ENCODE data around the gene RIN2. TPM values are rescaled to one million over a fixed set of nuclear protein-coding genes. Genes with fewer than 3 reads are reported as not detected.

RIN2 gene
- total and polyA plus RNA-seq, 2 experiments from 2014 or later: 0.08 to 1.4 TPM

DNA sequence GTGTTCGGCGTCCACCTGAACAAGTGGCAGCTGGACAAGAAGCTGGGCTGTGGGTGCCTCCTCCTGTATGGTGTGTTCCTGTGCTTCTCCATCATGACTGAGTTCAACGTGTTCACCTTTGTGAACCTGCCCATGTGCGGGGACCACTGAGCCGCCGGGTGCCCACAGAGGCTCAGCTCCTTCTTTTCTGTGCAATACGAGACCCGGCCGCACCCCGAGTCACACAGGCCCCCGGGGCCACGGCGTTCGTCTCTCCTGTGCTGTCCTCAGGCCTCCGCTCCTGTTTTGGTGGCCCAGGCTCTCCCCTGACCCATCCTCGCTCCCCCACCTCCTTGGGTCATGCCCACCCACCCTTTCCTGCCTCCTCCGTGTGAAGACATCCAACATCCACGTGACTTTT, 37.1 kb upstream of the RIN2 start:
- no peak for DNase-seq (ENCODE audit: low spot score)
- H3K27ac ChIP-seq (ENCODE audit: low read depth): no peak overlapping the region
- H2AFZ ChIP-seq: no peak overlapping the region
- Mint-ChIP-seq H3K36me3 (ENCODE audit: low read depth) (peaks cover 12% of the 10 kb centered on the region; the same call in 2 of the 3 replicates), H3K4me1 (no peaks in the 10 kb centered on the region), H3K27ac (no peak overlapping the region), H3K27me3 (ENCODE audit: insufficient read depth, low read depth, poor library complexity) (peaks cover 5% of the 10 kb centered on the region), H3K9me3 (peaks cover 18% of the 10 kb centered on the region), H3K4me3 (no peak overlapping the region)
- H3K4me1 ChIP-seq (ENCODE audit: insufficient read depth): no peaks in the 10 kb centered on the region
- H4K20me1 ChIP-seq (replicated peaks; ENCODE audit: insufficient read depth): no peaks in the 10 kb centered on the region
- H3K27me3 ChIP-seq (ENCODE audit: insufficient read depth): no peaks in the 10 kb centered on the region
- TF ChIP-seq, protein P1, sequence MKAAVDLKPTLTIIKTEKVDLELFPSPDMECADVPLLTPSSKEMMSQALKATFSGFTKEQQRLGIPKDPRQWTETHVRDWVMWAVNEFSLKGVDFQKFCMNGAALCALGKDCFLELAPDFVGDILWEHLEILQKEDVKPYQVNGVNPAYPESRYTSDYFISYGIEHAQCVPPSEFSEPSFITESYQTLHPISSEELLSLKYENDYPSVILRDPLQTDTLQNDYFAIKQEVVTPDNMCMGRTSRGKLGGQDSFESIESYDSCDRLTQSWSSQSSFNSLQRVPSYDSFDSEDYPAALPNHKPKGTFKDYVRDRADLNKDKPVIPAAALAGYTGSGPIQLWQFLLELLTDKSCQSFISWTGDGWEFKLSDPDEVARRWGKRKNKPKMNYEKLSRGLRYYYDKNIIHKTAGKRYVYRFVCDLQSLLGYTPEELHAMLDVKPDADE (IDR thresholded peaks at IDR 0.05): no peak
- TF ChIP-seq ZNF114 (CRISPR knock-in tag; IDR thresholded peaks at IDR 0.05): no peak
- no peak for TF ChIP-seq EZH2phosphoT487 (IDR thresholded peaks at IDR 0.05; ENCODE audit: unreplicated experiment)
- TF ChIP-seq CREB1 (CRISPR knock-in tag; IDR thresholded peaks at IDR 0.05; ENCODE audit: low read depth): no peak
- no peak for TF ChIP-seq POLR2AphosphoS5 (IDR thresholded peaks at IDR 0.05; ENCODE audit: low read depth)
- no peak for TF ChIP-seq JUNB (IDR thresholded peaks at IDR 0.05; ENCODE audit: unreplicated experiment)
- TF ChIP-seq, protein P2, sequence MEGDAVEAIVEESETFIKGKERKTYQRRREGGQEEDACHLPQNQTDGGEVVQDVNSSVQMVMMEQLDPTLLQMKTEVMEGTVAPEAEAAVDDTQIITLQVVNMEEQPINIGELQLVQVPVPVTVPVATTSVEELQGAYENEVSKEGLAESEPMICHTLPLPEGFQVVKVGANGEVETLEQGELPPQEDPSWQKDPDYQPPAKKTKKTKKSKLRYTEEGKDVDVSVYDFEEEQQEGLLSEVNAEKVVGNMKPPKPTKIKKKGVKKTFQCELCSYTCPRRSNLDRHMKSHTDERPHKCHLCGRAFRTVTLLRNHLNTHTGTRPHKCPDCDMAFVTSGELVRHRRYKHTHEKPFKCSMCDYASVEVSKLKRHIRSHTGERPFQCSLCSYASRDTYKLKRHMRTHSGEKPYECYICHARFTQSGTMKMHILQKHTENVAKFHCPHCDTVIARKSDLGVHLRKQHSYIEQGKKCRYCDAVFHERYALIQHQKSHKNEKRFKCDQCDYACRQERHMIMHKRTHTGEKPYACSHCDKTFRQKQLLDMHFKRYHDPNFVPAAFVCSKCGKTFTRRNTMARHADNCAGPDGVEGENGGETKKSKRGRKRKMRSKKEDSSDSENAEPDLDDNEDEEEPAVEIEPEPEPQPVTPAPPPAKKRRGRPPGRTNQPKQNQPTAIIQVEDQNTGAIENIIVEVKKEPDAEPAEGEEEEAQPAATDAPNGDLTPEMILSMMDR (conservative IDR thresholded peaks at IDR 0.05; ENCODE audit: low read depth in 2 of 2): no peak
- no peak for TF ChIP-seq ZNF331 (CRISPR knock-in tag; IDR thresholded peaks at IDR 0.05; ENCODE audit: low read depth)
- no peak for TF ChIP-seq NANOG (IDR thresholded peaks at IDR 0.05; ENCODE audit: borderline replicate concordance)
- H3F3A ChIP-seq (replicated peaks; ENCODE audit: low read depth): no peaks in the 10 kb centered on the region
- 0 out of 2 replicates have a peak, but pooled peaks cover 3% of the 10 kb centered on the region for H3K36me3 ChIP-seq (ENCODE audit: insufficient read depth)
- peaks cover 5% of the 10 kb centered on the region; the same call in 1 of the 2 replicates for H3K9me2 ChIP-seq (ENCODE audit: insufficient read depth)
- H3K4me3 ChIP-seq: no peak overlapping the region
- H3K4me2 ChIP-seq: no peak overlapping the region
- ATAC-seq: no peak
- no peaks in the 10 kb centered on the region for H3K79me2 ChIP-seq (replicated peaks; ENCODE audit: insufficient read depth)

DNA sequence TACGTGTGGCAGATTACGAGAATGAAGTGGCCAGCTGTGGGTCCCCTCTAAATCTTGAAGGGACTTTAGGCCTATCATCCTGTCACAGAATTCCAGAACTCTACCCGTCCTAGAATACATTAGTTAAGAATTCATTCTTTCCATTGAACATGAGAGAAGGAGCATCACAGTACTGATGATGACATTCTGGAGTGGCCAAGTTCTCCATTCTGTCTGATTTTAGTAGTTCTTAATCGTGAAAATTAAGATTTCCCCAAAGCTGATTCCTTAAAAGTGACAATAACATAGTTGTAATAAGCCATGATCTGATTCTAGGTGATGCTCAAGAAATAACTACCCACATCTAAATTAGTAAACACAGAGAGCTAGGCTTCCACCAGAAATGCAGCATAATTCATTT, 35.0 kb upstream of the RIN2 start:
- H3K4me2 ChIP-seq: no peak overlapping the region
- no peak overlapping the region for H3K27ac ChIP-seq (ENCODE audit: low read depth)
- no peaks in the 10 kb centered on the region for H3K4me1 ChIP-seq (ENCODE audit: insufficient read depth)
- no peaks in the 10 kb centered on the region for H3K36me3 Mint-ChIP-seq (ENCODE audit: low read depth)
- no peaks in the 10 kb centered on the region for H3K79me2 ChIP-seq (replicated peaks; ENCODE audit: insufficient read depth)
- ATAC-seq: no peak
- H3K4me3 Mint-ChIP-seq: no peak overlapping the region
- H3K27me3 ChIP-seq (ENCODE audit: insufficient read depth): no peaks in the 10 kb centered on the region
- H3K4me1 Mint-ChIP-seq: no peaks in the 10 kb centered on the region
- H3K36me3 ChIP-seq (ENCODE audit: insufficient read depth): 0 out of 2 replicates have a peak, but pooled peaks cover 3% of the 10 kb centered on the region
- peaks cover 5% of the 10 kb centered on the region; the same call in 1 of the 2 replicates for H3K9me2 ChIP-seq (ENCODE audit: insufficient read depth)
- H3K27ac Mint-ChIP-seq: no peak overlapping the region
- peaks cover 5% of the 10 kb centered on the region for H3K27me3 Mint-ChIP-seq (ENCODE audit: insufficient read depth, low read depth, poor library complexity)
- H3F3A ChIP-seq (replicated peaks; ENCODE audit: low read depth): no peaks in the 10 kb centered on the region
- no peak overlapping the region for H2AFZ ChIP-seq
- H4K20me1 ChIP-seq (replicated peaks; ENCODE audit: insufficient read depth): no peaks in the 10 kb centered on the region
- H3K4me3 ChIP-seq: no peak overlapping the region
- no peaks in the 10 kb centered on the region; the same call in none of the 3 replicates for H3K9me3 Mint-ChIP-seq
- TF ChIP-seq JUNB (IDR thresholded peaks at IDR 0.05; ENCODE audit: unreplicated experiment) (no peak), ZNF331 (CRISPR knock-in tag; IDR thresholded peaks at IDR 0.05; ENCODE audit: low read depth) (no peak), STAT1 (IDR thresholded peaks at IDR 0.05; ENCODE audit: unreplicated experiment) (no peak)
- TF ChIP-seq, protein P3, sequence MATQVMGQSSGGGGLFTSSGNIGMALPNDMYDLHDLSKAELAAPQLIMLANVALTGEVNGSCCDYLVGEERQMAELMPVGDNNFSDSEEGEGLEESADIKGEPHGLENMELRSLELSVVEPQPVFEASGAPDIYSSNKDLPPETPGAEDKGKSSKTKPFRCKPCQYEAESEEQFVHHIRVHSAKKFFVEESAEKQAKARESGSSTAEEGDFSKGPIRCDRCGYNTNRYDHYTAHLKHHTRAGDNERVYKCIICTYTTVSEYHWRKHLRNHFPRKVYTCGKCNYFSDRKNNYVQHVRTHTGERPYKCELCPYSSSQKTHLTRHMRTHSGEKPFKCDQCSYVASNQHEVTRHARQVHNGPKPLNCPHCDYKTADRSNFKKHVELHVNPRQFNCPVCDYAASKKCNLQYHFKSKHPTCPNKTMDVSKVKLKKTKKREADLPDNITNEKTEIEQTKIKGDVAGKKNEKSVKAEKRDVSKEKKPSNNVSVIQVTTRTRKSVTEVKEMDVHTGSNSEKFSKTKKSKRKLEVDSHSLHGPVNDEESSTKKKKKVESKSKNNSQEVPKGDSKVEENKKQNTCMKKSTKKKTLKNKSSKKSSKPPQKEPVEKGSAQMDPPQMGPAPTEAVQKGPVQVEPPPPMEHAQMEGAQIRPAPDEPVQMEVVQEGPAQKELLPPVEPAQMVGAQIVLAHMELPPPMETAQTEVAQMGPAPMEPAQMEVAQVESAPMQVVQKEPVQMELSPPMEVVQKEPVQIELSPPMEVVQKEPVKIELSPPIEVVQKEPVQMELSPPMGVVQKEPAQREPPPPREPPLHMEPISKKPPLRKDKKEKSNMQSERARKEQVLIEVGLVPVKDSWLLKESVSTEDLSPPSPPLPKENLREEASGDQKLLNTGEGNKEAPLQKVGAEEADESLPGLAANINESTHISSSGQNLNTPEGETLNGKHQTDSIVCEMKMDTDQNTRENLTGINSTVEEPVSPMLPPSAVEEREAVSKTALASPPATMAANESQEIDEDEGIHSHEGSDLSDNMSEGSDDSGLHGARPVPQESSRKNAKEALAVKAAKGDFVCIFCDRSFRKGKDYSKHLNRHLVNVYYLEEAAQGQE (IDR thresholded peaks at IDR 0.05; ENCODE audit: unreplicated experiment): no peak
- no peak for DNase-seq (ENCODE audit: low spot score)

All from GM23338 (cell line).